Measurements from ENCODE around the gene KCNJ11. TPM values are rescaled to one million over a fixed set of nuclear protein-coding genes. Genes with fewer than 3 reads are reported as not detected.

KCNJ11 gene
- total and polyA plus RNA-seq, 2 of the 4 experiments (the other 2 are of a cell fraction): not detected

GRCh38 chr11:17352950-17353820 is 35.3 kb downstream of the KCNJ11 start:
- peak overlapping the region; percentile 69 for H3K9ac ChIP-seq (ENCODE audit: low read depth, low read length)
- peak overlapping the region; percentile 100 for H3K4me2 ChIP-seq (ENCODE audit: low read depth, low read length)
- H4K8ac ChIP-seq (ENCODE audit: low read depth in 2 of 2, low read length in 2 of 2): peak overlapping the region; percentile 7 to 71; a peak in 2 of 4 replicates
- 0 out of 2 replicates have a peak overlapping the region, but pooled peaks have one; percentile 36 for H4K91ac ChIP-seq (ENCODE audit: insufficient read depth, low read depth, low read length)
- H3K18ac ChIP-seq (ENCODE audit: low read depth, low read length): no peak overlapping the region; the same call in 1 of the 2 replicates
- ChIA-PET CTCF (interaction anchor here (0.6 to 3.3 kb wide), 5 partner anchors 9 to 175 kb away, joined by 3 to 9 read pairs (median 4); no protein-coding TSS in a partner anchor), POLR2A (ENCODE audit: unreplicated experiment) (interaction anchor here (0.6 kb wide), 1 partner anchor 150 kb away, joined by 3 read pairs; no protein-coding TSS in a partner anchor)
- H4K20me1 ChIP-seq (ENCODE audit: insufficient read depth, low read length): no peaks in the 10 kb centered on the region
- in situ Hi-C loops (cut with MboI; ENCODE audit: low sequenced_read_pairs) (no loop called here), dilution Hi-C loops (cut with HindIII; ENCODE audit: low sequenced_read_pairs, unreplicated experiment) (no loop called here), intact Hi-C loops (cut with micrococcal nuclease) (loop anchor here (1.0 to 5.0 kb wide), 2 partner anchors 76 to 123 kb away; partner anchors contain the start of gene NUCB2)
- 0% methylated on average over 14 of the region's 69 CpGs; no CpG with 5 or more reads in 1 of the 2 experiments for WGBS, 2 experiments (ENCODE audit: extremely low coverage in 2 of 2, insufficient read length in 1 of 2)
- TF ChIP-seq MXI1 (IDR thresholded peaks at IDR 0.05; ENCODE audit: borderline replicate concordance, low read depth, low read length): peak; percentile 85; the same call in 1 of the 2 replicates
- TF ChIP-seq RAD21 (IDR thresholded peaks at IDR 0.05; ENCODE audit: low read length): no peak
- peak; percentile 59; the same call in 1 of the 2 replicates for TF ChIP-seq POLR2A (IDR thresholded peaks at IDR 0.05; ENCODE audit: low read depth, low read length)
- no peak for TF ChIP-seq SMC3 (IDR thresholded peaks at IDR 0.05; ENCODE audit: low read depth, low read length)
- no peak for TF ChIP-seq FOS (IDR thresholded peaks at IDR 0.05; ENCODE audit: low read depth, low read length)
- no peak for TF ChIP-seq NFE2L2 (IDR thresholded peaks at IDR 0.05; ENCODE audit: low read depth, low read length)
- TF ChIP-seq, protein P1, sequence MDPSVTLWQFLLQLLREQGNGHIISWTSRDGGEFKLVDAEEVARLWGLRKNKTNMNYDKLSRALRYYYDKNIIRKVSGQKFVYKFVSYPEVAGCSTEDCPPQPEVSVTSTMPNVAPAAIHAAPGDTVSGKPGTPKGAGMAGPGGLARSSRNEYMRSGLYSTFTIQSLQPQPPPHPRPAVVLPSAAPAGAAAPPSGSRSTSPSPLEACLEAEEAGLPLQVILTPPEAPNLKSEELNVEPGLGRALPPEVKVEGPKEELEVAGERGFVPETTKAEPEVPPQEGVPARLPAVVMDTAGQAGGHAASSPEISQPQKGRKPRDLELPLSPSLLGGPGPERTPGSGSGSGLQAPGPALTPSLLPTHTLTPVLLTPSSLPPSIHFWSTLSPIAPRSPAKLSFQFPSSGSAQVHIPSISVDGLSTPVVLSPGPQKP (IDR thresholded peaks at IDR 0.05; ENCODE audit: borderline replicate concordance, low read depth, low read length): no peak
- TF ChIP-seq MAFK (IDR thresholded peaks at IDR 0.05; ENCODE audit: low read depth, low read length): no peak
- no peak for TF ChIP-seq CEBPB (IDR thresholded peaks at IDR 0.05; ENCODE audit: low read depth, low read length)
- TF ChIP-seq CHD1 (IDR thresholded peaks at IDR 0.05; ENCODE audit: low read depth, low read length): no peak
- TF ChIP-seq, protein P2, sequence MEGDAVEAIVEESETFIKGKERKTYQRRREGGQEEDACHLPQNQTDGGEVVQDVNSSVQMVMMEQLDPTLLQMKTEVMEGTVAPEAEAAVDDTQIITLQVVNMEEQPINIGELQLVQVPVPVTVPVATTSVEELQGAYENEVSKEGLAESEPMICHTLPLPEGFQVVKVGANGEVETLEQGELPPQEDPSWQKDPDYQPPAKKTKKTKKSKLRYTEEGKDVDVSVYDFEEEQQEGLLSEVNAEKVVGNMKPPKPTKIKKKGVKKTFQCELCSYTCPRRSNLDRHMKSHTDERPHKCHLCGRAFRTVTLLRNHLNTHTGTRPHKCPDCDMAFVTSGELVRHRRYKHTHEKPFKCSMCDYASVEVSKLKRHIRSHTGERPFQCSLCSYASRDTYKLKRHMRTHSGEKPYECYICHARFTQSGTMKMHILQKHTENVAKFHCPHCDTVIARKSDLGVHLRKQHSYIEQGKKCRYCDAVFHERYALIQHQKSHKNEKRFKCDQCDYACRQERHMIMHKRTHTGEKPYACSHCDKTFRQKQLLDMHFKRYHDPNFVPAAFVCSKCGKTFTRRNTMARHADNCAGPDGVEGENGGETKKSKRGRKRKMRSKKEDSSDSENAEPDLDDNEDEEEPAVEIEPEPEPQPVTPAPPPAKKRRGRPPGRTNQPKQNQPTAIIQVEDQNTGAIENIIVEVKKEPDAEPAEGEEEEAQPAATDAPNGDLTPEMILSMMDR (conservative IDR thresholded peaks at IDR 0.05; ENCODE audit: low read depth, low read length): no peak
- no peak for TF ChIP-seq RCOR1 (IDR thresholded peaks at IDR 0.05; ENCODE audit: insufficient replicate concordance, low read length)
- TF ChIP-seq, protein P3, sequence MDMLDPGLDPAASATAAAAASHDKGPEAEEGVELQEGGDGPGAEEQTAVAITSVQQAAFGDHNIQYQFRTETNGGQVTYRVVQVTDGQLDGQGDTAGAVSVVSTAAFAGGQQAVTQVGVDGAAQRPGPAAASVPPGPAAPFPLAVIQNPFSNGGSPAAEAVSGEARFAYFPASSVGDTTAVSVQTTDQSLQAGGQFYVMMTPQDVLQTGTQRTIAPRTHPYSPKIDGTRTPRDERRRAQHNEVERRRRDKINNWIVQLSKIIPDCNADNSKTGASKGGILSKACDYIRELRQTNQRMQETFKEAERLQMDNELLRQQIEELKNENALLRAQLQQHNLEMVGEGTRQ (IDR thresholded peaks at IDR 0.05; ENCODE audit: low read depth, low read length): no peak
- H2BK5ac ChIP-seq (ENCODE audit: low read depth, low read length, poor library complexity, severe bottlenecking): peak overlapping the region; percentile 48
- 0 out of 2 replicates have a peak overlapping the region, but pooled peaks have one; percentile 38 for H4K5ac ChIP-seq (ENCODE audit: low read depth, low read length)
- peak overlapping the region; percentile 74 for H2AK9ac ChIP-seq (replicated peaks; ENCODE audit: low read depth, low read length, poor library complexity)
- H3K27ac ChIP-seq (ENCODE audit: insufficient read depth, low read length): peak overlapping the region; percentile 59
- H3K36me3 ChIP-seq (ENCODE audit: control insufficient read depth, insufficient read depth, low read length): no peaks in the 10 kb centered on the region; the same call in 1 of the 2 replicates
- peak overlapping the region; percentile 74 for H3K56ac ChIP-seq (ENCODE audit: extremely low read depth, insufficient read depth, low read length)
- H3K4ac ChIP-seq (ENCODE audit: low read depth, low read length): peak overlapping the region; percentile 60
- H2BK120ac ChIP-seq (ENCODE audit: low read depth, low read length): peak overlapping the region; percentile 18; the same call in 1 of the 2 replicates
- peak; percentile 76 for DNase-seq
- peak overlapping the region; percentile 87; the same call in 1 of the 2 replicates for H3K14ac ChIP-seq (replicated peaks; ENCODE audit: low read depth, low read length)
- H3K9me1 ChIP-seq (ENCODE audit: insufficient read depth, low read length): no peaks in the 10 kb centered on the region
- H2BK20ac ChIP-seq (ENCODE audit: low read depth, low read length): no peak overlapping the region
- ATAC-seq (ENCODE audit: low read depth): peak; percentile 78
- H3K4me3 ChIP-seq (ENCODE audit: insufficient read depth, low read depth, low read length): peak overlapping the region; percentile 74
- H2AFZ ChIP-seq (replicated peaks; ENCODE audit: low read length, poor library complexity): peak overlapping the region; percentile 93
- H2BK15ac ChIP-seq (ENCODE audit: low read depth, low read length): no peak overlapping the region
- TSS peak; percentile 31 for BruUV-seq (replicated peaks)
- peaks cover 0 to 4% of the 10 kb centered on the region in 2 experiments; a peak in 1 of 4 replicates for H3K79me1 ChIP-seq (ENCODE audit: low read depth in 1 of 2, low read length in 2 of 2)
- H2AK5ac ChIP-seq (ENCODE audit: low read depth, low read length): no peak overlapping the region
- H3K9me3 ChIP-seq (ENCODE audit: control insufficient read depth, insufficient read depth, low read length): no peaks in the 10 kb centered on the region
- H3K27me3 ChIP-seq (ENCODE audit: control insufficient read depth, insufficient read depth, low read length): no peaks in the 10 kb centered on the region
- peaks cover 2% of the 10 kb centered on the region for H3K4me1 ChIP-seq (ENCODE audit: control insufficient read depth, insufficient read depth, low read length)
- H3K23ac ChIP-seq (ENCODE audit: low read depth, low read length): peak overlapping the region; percentile 4; the same call in 1 of the 2 replicates
